Measurements from ENCODE around the gene FBXO22. TPM values are rescaled to one million over a fixed set of nuclear protein-coding genes. Genes with fewer than 3 reads are reported as not detected.
A peak's percentile ranks its signal among the peaks of the same experiment; 100 is the strongest.

The FBXO22 gene
- total RNA-seq, 1 donor from 2014 or later: 45.4 TPM

DNA sequence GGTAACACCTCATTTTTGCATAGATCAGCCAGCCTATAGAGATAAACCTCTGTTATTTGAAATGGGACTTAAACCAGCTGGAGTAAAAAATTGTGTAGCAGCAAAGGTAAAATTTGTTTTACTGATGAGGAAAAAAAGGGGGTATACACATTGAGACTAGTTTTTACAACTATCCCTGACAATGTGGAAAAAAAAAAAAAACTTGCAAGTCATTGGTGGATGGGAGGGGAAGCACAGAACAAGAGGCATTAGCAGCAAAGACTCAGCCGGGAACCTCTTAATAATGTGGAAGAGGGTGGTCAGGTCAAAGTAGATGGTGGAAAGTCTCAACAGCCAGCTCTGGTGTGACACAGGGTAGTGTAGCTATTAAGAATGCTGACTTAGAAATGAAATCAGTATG, 14.5 kb downstream of the FBXO22 start:
- no peak for DNase-seq (ENCODE audit: low read depth in 2 of 2)

DNA sequence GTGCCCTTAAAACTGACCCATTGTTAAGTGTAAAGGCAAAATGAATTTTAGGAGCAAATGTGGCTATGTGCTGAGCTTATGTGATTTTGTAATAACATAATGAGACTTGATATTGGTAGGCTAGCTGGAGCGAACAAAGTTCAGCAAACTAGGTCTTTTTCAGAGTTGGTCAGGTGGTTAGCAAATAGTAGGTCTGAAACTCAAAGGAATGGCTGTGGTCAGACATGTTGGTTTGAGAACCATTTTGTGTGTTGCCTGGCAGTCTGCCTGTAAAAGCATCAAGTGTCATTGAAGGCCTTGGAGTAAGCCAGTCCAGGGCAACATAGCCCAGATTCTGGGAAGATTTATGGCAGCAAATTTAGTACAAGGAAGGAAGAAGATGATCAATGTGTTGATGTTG, 16.4 kb downstream of the FBXO22 start:
- peak in 1 of 2 donors; percentile 5 for DNase-seq (ENCODE audit: low read depth in 2 of 2)

DNA sequence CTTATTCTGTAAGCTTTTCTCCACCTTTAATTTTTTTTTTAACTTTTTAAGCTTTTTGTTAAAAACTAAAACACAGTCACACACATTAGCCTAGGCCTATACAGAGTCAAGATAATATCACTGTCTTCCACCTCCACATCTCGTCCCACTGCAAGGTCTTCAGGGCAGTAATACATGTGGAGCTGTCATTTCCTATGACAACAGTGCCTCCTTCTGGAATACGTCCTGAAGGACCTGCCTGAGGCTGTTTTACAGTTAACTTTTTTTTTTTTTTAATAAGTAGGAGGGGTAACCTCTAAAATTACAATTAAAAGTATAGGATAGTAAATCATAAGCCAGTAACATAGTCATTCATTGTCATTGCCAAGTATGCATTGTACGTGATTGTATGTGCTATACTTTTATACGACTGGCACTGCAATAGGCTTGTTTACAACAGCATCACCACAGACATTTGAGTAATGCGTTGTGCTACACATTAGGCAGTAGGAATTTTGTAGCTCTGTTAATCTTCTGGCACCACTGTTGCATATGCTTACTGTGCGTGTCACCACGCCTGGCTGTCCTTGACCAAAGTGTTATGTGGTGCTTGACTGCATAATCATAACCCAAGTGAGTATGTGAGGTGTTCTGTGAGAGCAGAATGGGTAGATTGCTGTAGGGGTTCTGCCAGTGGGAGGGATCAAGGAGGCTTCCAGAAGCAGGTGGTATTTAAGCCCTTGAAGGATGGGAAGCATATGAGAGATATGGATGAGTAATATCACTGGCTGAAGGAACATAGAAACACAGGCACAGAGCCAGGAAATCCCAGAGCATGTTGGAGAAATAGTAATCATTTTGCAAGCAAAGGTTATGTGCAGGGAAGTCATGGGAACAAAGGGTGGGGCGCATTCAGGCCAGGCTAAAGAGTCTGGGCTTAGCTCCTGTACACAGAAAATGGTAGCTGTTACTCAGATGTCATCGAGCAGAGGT, 18.3 kb downstream of the FBXO22 start:
- peak; percentile 60 to 82 for DNase-seq (ENCODE audit: low read depth in 2 of 2)

DNA sequence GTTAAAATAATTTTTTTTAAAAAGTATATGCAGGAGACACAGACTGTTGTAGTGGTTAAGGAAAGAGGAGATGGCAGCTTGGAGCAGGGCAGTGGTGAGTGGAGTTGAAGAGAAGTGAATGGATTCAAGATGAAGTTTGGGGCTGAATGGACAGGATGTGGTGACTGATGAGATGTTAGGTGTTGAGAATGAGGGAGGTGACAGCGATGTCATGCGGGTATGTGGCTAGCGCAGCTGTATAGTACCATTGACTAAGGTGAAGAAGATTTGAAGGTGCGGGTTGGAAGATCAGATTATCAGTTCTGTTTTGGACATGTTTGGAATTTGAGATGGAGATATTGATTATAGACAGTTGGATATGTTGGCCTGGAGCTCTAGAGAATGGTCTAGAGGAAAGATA, 20.1 kb downstream of the FBXO22 start:
- DNase-seq (ENCODE audit: low read depth in 2 of 2): no peak

DNA sequence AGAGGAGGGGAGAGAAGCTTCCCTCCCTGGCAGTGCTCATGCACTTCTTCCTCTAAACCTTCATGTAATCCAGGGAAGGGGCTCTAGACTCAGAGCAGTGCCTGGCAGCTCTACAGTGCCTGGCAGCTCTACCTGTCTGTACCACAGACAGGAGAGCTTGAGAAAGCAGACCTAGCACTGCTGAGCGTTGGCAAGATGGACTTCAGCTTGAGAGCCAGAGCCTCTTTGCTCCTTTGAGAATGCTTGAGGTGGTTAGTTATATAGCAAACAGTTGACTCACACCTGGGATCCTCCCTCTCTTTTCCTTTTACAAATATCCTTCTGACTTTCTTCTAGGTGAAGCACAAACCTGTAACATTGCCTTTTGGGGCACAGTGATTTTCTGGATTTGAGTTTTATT, 20.9 kb downstream of the FBXO22 start:
- DNase-seq (ENCODE audit: low read depth in 2 of 2): no peak

DNA sequence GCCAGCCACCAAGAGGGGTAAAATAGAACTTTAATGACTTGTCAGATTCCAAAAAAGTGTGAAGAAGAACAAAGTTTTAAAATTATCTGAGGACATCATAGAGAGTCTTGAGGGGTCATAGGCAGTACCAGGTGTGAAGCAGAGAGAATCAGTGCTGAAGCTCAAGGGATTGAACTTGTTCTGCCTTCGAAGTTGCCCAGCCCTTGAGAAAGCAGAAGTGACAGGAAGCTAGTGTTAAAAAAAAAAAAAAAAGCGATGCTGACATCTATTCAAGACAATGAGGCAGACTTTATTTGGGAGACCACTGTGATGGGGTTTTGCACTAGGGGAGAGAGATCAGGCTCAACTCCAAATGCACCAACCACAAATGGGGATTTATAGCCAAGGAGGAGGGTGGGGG, 21.8 kb downstream of the FBXO22 start:
- DNase-seq (ENCODE audit: low read depth in 2 of 2): no peak

DNA sequence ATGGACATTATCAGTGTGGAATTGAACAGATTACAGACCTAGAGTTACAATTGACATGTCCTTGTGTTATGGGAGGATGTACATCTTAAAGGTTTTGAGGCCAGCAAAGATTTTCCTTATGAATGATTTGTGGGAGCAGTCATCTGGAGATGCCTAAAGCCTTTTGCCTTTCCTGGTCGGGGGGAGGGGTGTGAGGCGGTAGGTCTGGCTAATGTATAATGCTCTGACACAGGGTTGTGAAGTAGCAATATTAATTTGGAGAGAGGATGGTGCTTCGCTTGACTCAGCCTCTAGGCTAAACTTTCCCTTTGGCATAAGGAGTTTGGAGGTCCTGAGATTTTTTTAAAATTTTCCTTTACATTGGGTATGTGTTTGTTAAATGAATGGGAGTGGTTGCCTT, 23.3 kb downstream of the FBXO22 start:
- DNase-seq (ENCODE audit: low read depth in 2 of 2): no peak

DNA sequence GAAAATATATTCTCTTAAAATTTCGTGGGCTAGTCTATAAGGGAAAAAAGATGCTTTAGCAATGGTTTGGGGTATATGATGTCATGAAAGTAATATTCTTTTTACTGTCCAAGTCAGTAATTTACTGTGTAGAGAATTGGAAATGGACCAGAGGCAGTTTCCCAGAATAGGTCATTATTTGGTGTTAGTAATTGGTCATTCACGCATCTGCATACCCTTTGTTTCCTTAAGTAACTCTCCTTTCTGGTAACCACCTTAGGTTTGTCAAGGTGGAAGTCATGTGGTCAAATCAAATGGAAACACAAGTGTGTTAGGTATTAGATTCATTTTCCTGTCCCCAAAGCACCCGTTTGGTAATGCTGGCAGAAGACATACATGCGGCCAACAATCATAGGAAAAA, 23.9 kb downstream of the FBXO22 start:
- DNase-seq (ENCODE audit: low read depth in 2 of 2): no peak

DNA sequence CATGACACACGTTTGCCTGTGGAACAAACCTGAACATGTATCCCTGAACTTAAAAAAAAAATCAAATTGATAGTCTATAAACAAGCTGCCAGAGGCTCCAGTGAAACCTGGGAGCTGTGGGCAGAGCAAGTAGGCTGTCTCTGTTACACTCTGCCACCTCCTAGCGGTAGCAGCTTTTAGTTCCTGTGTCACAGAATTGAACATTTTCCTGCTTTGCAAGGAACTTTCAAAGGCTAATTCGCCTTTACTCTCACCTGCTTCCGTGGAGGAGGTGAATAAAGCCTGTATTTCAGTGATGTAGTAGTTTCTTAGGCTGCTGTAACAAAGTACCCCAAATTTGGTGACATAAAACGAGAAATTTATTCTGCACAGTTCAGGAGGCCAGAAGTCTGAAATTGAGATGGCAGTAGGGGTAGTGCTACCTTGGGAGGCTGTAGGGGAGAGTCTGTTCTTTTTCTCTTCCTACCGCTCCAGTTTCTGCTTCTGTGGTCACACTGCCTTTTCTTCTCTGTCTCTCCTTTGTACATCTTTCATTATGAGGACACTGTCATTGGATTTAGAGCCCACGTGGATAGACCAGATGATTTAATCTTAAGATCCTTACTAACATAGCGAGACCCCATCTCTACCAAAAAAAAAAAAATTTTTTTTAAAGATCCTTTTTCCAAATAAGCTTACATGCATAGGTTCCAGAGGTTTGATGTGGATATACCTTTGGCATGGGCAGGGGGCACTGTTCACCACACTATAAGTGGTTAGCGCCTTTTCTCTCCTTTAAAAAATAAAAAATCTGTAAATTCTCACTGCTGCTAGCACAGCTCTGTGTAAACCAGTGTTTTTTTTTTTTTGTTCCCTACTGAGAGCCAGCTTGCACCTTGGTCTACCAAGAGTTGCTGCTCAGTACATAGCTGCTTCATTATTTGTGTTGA, 25.3 kb downstream of the FBXO22 start:
- peak in 1 of 2 donors; percentile 9 for DNase-seq (ENCODE audit: low read depth in 2 of 2)

DNA sequence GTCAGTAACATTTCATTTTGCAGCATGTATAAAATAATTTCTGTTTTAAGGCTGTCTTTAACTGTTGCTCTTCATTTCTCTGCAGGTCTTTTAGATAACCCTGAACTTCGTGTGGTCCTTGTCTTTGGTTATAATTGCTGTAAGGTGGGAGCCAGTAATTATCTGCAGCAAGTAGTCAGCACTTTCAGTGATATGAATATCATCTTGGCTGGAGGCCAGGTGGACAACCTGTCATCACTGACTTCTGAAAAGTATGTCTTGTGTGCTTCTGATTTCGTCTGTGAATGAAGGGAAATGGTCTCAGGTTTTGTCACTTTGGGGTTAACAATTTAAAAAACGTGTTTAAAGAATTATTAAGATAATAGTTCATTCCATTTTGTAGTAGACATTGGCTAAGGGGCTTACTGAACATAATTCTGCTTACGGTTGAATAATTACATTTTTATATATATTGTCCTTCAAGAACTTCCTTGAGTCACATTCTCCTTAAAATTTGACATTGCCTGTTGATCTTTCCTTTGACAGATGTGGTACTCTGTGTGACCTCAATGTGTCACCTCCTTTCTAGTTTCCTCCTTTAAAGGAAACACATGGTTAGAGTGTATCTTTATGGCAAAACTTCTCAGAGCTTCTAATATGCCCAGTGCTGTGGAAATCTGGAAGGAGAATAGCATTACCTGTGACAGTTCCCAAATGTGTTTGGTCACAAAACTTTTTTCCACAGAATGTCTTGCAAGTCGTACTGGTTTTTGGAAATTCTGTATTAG, 26.3 kb downstream of the FBXO22 start:
- DNase-seq (ENCODE audit: low read depth in 2 of 2): peak; percentile 17 to 57

DNA sequence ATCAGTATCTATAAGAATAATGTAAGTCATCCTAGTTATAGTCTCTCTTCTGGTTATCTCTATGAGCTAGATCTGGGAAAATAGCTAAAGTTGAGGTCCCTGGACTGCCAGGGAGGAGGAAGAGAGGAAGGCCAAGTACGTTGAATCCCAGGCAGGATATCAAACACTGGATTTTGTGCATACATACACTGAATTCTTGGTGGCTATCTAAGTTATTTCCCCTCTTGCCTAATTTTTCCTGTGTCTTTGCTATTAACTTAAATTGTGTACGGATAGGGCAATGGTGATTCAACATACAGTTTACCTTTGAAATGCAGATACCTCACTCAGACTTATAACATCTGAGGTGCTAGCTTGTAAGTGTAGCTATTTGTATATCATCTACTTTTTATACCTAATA, 27.2 kb downstream of the FBXO22 start:
- no peak for DNase-seq (ENCODE audit: low read depth in 2 of 2)

DNA sequence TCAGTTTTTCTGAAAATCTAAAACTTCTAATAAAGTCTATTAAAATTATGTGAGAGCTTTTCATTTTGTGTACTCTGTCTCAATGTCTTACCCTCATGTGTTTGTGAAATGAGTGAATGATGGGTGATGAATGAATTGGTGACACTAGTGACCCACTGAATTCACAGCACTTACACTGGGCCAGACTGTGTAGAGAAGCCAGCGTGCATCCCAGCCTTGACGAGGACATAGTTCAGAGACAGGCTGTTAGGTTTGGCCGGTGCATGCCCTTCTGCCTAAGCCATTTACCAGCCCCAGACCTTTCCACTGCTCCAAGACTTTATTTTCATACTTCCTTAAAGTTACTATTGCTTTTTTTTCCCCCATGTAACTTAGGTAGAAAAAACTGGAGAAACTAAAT, 38.8 kb downstream of the FBXO22 start:
- DNase-seq (ENCODE audit: low read depth in 2 of 2): no peak

DNA sequence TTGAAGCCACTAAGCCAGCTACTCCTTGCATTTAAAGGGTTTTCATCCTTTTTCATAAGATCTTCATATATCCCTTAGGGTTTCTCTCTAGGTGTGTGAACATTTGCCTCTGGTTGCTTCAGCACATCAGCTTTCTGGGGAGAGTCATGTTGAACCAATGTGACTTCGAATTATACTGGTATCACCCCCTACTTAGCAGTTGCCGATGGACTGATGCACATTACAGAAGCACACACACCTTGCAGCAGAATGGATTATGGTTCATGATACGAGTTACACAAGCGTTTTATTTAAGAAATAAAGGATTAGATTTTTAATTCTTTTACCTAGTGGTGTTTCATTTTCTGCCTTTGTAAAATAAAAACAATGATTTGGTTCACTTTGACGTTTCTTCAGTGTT, 39.6 kb downstream of the FBXO22 start:
- DNase-seq (ENCODE audit: low read depth in 2 of 2): no peak

DNA sequence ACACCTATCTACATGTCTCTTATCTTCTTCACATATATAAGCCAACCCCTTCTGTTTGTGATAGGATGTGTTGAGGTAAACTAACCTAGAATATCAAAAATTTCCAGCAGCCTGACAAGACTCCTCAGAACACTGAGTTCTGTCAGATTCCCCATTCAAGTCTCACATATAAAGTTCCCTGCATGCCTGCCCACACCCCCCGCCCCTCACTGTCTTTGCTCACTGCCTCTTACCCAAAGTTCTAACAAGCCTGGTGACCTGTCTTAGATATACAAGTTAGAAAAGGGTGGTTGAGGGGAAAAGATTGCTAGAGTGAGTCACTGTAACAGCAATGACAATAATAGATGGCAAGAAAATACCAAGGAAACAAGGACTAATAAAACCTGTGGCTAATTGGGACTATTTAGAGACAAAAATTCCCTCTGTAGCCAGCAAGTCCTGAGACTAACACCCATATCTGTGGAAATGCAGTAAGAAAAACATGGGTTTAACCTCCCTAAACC, 40.1 kb downstream of the FBXO22 start:
- no peak for DNase-seq (ENCODE audit: low read depth in 2 of 2)

DNA sequence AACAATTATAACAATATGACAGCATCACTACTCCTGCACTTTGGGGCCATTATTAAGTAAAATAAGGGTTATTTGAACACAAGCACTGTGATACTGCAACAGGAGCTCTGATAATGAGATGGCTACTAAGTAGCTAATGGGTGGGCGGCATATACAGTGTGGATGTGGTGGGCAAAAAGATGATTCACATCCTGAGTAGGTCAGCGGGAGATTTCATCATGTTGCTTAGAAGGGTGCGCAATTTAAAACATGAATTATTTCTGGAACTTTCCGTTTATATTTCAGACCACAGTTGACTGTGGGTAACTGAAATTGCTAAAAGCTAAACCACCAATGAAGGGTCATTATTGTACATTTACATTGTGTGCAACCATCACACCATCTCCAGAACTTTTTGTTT, 42.3 kb downstream of the FBXO22 start:
- DNase-seq (ENCODE audit: low read depth in 2 of 2): no peak

DNA sequence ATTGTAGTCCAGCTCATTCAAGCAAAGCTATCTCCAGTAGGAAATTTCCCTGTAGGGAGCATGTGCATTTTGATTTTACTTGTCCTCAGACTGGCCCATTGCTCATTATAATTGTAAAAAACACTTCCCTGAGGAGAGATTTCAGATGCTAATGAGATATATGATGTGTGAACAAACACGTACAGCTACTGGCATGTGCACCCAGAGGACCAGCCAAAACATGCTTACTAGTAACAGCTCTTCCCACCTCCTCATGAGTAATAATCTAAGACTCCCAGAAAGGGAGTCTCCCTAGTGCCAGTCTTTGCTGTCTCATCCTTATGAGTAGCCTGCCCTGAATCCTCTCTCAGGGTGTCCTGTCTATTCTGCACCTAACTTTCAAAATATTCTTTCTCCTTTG, 43.4 kb downstream of the FBXO22 start:
- no peak for DNase-seq (ENCODE audit: low read depth in 2 of 2)

DNA sequence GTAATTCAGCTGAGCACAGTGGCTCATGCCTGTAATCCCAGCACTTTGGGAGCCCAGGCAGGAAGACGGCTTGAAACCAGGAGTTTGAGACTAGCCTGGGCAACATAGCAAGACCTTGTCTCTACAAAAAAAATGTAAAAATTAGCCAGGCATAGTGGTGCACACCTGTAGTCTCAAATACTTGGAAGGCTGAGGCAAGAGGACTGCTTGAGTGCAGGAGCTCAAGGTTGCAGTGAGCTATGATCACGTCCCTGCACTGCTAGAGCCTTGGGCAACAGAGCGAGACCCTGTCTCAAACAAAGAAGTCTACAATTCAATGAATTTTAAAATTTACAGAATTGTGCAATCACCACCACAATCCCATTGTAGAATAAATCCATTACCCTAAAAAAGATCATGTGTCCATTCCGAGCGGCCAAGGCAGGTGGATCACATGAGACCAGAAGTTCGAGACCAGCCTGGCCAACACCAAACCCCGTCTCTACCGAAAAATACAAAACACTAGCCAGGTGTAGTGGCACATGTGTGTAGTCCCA, 45.2 kb downstream of the FBXO22 start:
- no peak for DNase-seq (ENCODE audit: low read depth in 2 of 2)

DNA sequence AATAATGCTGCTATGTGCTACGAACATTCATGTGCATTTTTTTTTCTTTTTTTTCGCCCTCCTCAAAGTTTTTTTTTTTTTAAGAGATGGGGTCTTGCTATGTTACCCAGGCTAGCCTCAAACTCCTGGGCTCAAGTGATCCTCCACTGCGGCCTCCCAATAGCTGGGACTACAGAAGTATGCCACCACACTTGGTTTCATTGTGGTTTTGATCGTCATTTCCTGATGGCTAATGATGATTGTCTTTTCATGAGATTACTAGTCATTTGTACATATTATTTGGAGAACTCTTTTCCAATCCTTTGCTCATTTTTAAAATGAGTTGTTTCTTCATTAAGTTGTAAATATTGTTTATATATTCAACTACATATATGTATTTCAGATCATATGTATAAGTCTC, 48.8 kb downstream of the FBXO22 start:
- no peak for DNase-seq (ENCODE audit: low read depth in 2 of 2)

DNA sequence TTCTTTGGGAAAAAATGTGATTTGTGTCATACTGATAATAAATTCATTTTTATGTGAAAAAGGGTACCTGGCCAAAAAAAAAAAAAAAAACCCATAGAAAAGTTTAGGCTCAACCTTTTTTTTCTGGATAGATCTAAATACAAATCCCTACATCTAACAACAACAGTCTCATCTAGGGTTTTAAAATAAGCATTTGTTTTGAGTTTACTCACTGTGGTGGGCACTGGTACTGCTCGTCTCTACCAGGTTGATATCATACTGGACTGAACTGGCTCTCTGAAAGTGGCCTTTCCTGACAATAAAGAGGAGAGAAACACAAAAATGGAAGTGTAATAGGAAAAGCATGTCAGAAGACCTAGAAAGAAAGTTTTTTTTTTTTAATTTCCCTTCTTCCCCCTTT, 52.0 kb downstream of the FBXO22 start:
- DNase-seq (ENCODE audit: low read depth in 2 of 2): no peak

DNA sequence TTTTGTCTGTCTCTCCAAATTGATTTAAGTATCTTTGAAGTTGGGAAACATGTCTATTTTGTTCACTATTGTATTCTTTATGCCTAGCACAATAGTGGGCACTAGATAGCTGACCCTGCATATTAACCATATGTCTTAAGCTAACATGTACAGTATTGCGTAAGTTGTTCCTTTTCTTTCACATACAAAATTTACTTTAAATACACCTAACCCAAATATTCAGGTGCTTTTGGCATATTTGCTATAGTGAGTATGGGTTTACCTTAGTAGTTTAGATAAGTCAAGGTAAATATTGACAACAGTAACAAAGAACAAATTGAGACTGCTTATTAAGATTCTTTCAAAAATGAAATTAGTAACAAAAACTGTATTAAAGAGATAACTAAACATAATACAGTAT, 57.7 kb downstream of the FBXO22 start:
- DNase-seq (ENCODE audit: low read depth in 2 of 2): no peak

DNA sequence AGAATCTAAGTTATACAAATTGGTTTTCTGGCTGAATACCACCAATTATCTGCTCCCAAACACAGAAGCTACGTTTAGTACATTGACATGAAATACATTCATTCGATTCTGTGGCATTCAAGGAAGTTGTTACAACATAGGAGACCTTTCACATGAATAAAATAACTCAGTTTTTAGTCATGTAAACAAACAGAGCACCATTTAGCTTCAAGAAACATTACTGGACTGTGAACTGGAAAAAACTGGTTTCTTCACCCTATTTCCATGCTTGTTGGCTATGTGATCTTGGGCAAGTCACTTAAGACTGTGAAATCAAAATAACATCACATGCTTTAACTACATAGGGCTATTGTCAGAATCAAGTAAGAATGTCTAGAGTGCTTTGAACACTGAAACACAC, 62.4 kb downstream of the FBXO22 start:
- DNase-seq (ENCODE audit: low read depth in 2 of 2): no peak
